GM18909 (cell line): ENCODE measurements around the gene MTAP.

Experiments used
- ATAC-seq: cut with Tn5 transposase; IDR thresholded peaks from one replicate; pipeline ENCODE4 v1.9.1; 2021; ENCODE audit warnings: mild to moderate bottlenecking; ENCODE audit not compliant: unreplicated experiment, poor library complexity

The MTAP gene

DNA sequence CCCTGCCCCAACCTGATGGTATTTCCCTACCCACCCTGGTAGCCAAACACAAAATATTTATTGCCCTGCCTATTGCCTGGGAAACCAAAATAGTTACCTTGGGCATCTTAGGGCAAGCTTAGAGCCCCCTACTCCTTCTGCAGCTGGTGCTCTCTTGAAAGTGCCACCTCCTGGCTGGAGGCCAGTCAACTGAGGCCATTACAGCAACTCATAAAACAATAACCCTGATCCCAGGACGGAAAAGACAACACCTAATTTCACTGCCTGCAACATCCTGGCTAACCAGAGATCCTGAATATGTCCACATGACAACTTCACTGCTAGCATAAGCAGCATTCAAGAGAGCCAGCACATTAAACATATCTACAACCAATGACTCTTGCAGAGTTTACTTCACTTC lies 38.7 kb downstream of the MTAP start:
- no peak for ATAC-seq

DNA sequence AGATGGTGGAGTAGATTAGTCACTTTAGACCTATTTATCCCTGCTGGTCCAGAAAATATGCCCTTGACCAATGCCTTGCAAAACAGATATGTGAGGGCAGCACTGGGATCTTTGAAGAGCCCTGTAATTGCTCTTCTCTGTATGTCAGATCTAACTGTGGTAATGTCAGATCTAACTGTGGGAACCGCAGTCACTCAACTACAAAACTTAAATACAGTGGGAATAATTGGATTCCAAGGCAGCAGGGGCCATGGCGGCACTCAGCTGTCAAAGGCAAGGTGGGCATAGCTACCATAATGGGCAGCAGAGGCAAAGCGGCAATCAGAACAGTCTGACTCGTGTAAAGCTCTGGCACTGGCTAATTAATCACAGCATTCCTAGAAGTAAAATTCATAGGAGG lies 46.2 kb downstream of the MTAP start:
- no peak for ATAC-seq

DNA sequence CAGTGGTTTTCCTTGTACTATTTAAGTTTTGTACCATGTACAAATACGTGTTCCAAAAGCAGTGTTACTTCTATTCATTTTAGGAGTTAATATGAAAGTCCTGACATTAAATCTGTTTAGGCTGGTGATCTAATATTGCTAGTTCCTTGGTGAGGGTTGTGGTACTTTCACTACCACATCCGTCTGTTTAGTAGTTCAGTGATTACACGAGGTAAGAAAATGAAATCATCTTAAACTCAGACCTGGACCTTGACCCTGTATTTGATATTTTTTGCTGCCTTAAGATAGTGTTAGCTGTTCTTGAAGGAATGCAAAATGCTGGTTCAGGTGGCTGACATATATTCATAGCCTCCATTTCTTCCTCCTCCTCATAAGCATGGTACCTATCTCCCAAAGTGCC lies 50.3 kb downstream of the MTAP start:
- ATAC-seq, result peak; percentile 100

DNA sequence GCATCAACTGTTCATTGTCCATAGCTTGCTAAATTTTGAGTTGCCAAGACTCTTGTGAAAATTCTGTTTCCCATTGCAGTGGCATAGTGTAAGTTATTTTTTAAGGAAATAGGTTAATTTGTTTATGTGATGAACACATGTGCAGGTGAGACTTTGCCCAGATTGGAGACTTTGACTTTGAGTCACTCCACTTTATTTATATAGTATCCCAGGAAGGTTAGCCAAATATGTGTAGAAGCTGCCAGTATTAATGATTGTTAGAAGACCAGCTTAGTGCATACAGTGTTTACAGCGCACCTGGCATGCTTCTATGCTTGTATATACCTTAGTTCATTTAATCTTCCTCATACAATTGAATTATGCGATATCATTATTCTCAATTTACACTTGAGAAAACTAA lies 51.0 kb downstream of the MTAP start:
- ATAC-seq, result no peak

DNA sequence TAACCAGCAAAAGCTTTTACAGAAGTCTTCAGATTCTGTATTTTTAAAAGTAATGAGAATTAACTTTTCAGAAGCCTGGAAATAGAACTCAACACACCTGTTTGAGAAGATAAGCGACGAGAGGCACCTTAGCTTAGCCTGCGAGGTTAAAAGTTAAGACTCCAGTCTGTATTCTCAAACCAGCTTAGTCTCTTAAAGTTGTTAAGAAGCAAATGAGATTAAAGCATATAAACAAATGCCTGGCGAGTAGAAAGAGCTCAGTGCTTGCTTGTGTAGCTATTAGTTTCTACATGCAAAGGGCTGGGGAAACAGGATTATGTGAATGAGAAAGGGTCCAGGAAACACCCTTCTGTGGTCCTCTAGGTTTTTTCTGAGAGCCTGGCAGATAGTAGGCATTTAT lies 51.7 kb downstream of the MTAP start:
- ATAC-seq, result no peak

DNA sequence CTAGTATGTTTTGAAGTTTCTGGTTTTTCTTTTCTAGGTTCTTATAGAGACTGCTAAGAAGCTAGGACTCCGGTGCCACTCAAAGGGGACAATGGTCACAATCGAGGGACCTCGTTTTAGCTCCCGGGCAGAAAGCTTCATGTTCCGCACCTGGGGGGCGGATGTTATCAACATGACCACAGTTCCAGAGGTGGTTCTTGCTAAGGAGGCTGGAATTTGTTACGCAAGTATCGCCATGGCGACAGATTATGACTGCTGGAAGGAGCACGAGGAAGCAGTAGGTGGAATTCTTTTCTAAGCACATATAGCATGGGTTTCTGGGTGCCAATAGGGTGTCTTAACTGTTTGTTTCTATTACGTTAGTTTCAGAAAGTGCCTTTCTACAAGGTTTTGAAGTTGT lies 52.2 kb downstream of the MTAP start:
- no peak for ATAC-seq

DNA sequence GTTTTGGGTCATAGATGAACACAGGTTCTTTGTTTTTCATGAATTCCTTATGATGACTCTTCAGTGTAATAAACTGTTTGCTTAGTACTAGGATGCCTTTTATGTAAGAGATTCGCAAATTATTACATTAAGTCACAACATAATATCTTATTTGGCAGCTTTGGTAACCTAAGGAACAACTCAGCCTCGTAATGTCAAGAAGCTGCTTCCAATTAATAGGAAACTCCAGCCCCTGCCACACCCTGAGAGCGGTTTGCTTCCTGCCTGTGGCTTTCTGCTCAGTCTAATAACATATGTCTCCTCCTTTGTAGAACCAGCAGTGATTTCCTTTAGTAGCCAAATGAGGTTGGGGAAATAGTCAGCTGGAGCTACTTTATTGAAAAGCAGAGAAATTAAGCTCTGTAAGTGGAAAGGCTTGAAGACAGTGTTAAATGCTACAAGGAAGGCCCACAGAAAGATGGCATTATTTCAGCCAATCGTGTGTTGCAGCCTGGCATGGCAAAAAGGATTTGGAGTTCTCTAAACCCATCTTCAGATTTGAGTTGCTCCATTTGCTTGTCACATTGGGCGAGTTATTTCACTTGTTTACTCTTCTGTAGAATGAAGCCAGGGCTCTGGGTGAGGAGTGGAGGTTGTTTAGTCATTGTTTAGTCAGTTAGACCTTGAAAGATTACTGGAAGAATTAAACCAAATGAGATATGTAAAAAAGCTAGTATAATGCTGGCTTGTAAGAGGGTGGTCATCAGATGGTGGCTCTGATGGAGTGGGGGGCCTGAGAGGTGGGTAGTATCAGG lies 54.1 kb downstream of the MTAP start:
- ATAC-seq, result no peak

DNA sequence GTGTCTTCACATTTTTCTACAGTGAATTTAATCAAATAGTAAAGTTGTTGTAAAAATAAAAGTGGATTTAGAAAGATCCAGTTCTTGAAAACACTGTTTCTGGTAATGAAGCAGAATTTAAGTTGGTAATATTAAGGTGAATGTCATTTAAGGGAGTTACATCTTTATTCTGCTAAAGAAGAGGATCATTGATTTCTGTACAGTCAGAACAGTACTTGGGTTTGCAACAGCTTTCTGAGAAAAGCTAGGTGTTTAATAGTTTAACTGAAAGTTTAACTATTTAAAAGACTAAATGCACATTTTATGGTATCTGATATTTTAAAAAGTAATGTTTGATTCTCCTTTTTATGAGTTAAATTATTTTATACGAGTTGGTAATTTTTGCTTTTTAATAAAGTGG lies 60.4 kb downstream of the MTAP start:
- ATAC-seq, result peak; percentile 47

DNA sequence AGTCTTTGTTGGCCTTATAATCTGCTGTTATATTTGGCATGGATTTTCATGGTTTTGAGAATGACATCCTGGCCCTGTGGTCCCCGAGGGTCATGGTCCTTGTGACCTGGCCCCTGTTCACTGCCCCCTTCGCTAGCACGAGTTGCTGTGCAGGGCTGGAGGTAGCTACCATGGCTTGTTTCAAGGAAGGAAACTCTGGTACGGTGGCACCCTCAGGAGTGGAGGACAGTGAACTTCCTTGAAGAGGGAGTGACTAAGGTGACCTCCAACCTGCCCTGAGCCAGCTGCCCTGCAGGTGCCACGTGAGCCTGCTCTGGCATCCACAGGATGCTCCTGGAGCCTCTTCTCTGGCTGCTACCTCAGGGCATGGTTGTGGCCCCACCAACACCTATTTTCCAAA lies 62.1 kb downstream of the MTAP start:
- ATAC-seq, result no peak

DNA sequence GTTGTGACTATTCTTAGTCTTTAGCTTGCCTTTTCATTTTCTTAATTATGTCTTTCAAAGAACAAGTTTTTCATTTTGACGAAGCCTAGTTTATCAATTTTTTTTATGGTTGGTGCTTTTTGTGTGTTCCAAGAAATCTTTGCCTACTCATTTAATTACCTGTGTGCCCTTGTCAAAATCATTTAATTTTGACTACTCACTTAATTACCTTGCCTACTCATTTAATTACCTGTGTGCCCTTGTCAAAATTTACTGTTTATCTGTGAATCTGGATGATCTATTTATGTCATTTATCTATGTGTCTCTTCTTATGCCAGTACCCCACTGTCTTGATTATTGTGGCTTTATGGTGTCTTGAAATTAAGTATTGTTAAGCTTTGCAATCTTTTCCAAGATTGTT lies 63.9 kb downstream of the MTAP start:
- no peak for ATAC-seq

DNA sequence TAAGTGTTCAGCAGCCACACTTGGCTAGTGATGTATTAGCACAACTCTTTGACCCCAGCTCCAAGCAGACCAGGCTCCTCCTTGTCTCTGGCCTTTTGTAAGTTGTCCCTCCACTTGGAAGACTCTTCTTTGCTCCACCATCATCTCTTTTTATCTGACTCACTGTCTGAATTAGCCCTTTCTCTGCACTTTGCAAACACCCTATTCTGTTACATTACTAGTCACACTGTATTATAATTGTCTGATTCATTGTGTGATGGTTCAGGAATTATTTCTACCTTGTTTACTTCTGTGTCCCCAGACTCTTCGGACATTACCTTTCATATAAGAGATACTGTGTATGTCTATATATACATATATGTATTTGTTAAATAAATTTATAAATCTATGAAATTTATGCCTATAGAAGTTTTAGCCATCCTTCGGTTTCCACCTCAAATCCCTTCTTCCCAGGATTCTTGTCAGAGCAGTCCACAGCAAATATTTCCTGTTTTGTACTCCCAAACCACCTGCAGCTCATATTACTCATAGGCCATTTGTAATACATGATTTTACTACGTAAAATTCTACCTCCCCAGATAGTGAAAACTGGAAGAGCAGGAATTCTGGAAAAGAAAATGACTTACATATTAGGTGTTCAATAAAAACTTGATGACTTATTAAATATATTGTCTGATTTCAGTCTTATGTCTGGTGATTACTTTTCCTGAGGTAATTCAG lies 69.0 kb downstream of the MTAP start:
- no peak for ATAC-seq

DNA sequence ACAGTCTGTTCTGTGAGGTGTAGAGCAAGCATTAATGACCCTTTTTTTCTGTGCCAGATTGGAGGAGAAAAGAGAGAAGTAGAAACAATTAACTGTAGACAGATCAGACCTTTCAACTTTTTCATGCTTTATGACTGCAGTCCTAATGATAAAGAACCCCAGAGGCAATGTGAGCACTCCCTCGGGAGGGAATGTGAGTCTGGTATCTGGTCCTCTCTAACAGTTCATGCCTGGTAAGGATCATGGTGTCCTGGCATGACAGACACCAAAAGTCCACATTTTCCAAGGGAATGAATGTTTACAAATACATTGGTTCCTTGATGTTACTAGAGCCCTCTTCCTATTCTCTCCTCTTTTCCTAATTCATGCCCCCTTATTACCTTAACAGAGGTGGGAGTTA lies 70.3 kb downstream of the MTAP start:
- no peak for ATAC-seq

DNA sequence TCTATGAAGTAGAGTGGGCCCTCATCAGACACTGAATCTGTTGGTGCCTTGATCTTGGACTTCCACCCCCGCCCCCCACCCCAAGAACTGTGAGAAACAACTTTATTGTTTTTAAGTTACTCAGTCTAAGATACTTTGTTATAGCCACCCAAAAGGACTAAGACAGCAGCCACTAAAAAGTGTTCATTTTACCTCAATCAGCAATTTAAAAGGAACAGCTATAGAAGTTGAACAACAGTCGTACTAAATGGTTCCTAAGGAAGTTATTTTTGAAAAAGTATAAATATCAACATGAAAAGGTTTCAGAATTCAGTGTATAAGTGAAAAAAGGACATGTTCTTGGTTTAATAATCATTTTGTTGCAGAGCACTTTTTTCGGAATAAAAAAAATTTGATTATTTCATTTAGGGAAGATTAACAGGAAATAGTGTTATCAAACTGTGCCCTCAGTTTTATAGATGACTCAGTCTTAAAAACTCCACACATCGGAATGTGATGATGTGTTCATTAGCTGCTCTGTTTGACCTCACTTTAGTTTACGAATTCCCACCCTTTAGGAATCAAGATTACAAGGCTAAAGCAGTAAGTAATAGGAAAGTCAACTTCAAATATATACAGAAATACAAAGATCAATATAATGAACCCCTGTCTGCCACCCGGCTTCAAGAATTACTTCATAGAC lies 71.2 kb downstream of the MTAP start:
- ATAC-seq, result no peak

DNA sequence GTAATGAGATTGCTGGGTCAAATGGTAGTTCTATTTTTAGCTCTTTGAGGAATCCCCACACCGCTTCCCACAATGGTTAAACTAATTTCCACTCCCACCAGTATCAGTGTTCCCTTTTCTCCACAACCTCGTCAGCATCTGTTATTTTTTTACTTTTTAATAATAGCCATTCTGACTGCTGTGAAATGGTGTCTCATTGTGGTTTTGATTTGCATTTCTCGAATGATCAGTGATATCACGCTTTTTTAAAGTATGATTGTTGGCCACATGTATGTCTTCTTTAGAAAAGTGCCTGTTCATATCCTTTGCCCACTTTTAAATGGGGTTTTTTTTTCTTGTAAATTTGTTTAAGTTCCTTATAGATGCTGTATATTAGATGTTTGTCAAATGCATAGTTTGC lies 73.5 kb downstream of the MTAP start:
- no peak for ATAC-seq

DNA sequence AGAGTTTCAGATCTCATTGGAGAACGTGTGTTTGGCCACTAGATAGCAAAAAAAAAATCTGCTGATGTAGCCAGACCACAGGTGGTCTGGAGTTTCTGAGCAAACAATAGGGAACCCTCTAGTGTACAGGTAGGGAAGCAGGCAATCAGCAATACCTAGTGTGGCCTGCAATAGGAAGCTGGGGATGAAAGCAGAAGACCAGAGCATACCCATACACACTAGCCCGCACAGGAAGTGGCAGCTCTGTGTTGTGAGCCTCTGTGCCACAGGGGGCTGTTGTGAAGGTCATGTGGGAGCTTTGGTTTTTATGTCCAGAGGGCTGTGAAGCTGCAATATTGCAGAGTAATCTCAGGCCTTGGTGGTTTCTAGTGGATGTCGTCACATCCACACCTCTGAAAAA lies 81.2 kb downstream of the MTAP start:
- no peak for ATAC-seq

DNA sequence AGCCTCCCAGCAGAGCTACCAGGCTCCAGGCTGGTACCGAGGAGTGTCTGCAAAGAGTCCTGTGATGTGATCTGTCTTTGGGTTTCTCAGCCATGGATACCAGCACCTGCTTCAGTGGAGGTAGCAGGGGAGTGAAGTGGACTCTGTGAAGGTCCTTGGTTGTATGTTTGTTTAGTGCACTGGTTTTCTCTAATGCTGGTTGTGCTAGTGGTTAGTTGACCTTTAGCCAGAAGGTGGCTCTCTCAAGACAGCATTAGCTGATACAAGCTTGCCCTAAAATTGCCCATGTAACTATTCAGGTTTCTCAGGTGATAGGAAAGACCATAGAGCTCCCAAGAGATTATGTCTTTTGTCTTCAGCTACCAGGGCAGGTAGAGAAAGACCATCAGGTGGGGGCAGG lies 87.2 kb downstream of the MTAP start:
- no peak for ATAC-seq

DNA sequence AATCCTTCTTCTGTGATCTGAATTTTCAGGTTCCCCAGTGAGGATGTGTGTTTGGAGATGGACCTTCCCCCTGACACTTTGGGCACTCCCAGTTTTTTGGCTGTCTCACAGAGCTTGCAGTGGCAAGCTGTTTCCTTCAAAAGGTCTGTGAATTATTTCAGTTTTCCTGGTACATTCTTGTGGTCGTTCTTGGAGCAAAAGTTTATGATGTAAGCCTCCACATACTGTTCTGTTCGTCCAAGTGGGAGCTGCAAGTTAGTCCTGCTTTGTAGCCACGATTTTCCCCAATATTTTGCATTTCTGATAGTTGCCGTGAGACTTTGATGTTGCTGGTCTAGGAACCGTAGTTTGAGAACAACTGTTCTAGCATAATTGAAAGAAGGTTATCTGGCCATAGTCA lies 88.3 kb downstream of the MTAP start:
- ATAC-seq, result no peak

DNA sequence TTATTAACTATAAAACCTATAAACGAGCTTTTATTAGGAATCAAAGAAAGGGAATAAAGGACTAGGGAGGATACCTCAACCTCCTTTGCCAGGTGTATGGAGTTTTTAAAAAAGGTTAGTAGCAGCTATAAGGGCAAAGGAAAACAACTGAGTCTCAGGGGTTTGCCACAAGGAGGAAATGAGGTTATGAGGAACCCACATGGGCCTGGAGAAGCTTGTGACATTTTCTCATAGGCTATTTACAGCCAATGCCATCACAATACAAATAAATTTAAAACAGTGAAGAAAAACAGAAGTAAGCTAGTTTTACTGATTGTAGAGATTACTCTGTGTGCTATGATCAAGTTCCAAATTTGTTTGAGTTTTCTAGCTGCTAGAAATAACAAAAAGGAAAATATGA lies 99.1 kb downstream of the MTAP start:
- ATAC-seq, result peak; percentile 31

DNA sequence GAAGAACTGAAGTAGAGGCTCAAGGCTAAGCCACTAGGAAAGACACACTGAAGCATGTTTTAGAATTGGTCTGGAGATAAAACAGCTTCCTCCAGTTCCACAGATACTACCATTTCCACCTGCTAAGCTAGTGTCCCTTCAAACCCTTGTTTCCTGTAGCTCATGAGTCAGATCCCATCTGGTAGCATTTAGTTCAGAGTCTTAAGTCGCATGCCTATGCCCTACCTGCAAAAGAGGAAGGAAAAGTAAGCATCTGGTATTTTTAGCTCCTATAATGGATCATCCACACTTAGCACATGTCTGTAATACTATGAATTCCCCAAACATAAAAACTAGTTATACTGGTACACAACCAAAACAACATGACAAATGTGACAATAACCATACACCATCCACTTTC lies 99.7 kb downstream of the MTAP start:
- ATAC-seq, result peak; percentile 69

DNA sequence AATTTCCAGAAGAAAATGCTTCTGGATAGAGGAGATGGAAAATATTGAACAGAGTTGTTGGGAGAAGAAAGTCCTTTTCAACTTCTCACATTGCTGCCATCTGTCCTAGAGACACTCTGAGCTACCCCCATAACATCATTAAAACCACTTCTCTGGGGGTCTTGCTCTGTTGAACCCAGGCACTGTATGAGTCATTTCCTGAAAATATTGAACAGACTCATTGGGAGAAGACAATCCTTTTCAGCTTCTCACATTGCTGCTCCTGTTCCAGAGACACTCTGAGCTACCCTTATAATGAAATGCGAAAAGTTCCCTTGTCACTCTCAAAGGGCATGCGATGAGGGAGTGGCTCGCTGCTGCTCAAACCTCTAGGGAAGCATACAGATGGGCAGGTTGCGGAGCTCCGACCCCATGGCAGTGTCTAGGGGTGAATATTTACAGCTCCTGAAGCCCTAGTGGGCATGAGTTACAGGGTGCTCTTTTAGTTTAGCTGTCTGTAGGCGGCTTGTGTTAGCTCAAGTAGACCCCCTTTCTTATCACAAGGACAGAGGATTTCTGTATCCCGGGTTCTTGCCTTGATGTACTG lies 101.0 kb downstream of the MTAP start:
- no peak for ATAC-seq

DNA sequence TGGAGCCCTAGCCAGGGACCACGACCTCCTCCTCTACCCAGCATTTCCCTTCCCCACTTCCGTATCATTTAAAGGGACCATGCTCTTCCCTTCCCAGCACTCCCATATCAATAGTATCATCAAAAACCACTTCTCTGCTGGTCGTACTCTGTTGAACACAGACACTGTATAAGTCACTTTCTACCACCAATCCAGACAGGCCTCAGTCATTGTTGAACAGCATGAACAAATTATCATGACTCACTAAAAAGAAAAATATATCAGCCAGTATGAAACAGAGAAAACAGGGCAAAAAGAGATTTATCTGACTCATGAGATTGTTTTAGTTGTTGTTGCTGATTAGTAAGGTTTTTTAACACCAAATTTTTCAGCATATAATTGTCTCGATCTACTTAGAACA lies 101.9 kb downstream of the MTAP start:
- no peak for ATAC-seq
